GM12874 (cell line): Measurements from ENCODE around the gene TFCP2.

Source experiments
- CTCF ChIP-seq: IDR thresholded peaks from 2 replicates; pipeline ENCODE4 v1.5.1; 2011; ENCODE audit warnings: low read depth, mild to moderate bottlenecking, control low read depth, low read length, moderate library complexity; ENCODE audit not compliant: insufficient read depth

TFCP2 gene

DNA sequence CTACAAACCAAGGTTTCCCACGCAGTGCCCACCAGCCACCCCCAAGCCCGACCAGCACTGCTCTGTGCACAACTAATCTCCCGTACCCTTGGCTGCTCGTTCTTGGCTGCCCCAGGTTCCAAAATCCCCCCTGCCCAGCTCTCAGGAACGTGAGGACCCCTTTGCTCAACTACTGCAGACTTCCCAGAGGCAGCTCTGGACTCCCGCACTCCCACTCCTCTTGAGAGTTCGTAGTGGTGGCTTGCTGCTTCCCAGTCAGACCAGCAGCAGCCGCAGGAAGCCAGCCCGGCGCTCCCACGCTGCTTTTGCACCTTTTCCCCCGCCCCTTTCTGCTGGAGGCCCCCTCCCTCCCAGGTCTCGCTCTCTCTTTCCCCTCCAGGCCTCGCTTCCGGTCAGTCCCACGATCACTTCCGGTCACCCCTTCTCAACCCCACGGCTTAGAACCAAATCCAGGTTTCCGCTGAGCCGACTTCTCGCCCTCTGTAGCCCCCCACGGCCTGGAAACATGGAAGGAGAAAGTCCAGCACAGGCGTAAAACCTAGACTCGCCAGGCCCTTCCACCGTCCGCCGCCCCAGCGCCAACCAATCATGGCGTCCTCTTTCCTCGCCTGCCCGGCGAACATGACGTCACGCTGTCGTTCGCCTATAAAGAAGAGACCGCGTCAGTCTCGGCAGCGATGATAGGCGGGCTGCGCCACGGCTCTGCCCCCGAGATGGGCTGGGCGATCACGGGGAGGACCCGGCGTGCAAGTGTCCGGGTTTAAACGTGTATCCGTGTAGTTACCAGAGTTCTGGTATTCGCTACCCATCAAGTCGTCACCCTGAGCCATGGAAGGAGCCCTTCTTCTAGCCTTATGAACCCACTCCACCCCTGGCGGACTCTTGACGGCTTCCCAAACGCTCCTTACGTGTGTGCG is at the start of gene TFCP2:
Gene TFCP2 (minus strand): TSS at position 621 of the 917 bp plus-strand sequence. CDS start 713 bp downstream, outside the sequence.
- no peak for TF ChIP-seq CTCF

GRCh38 chr12:51222461-51222860 is 49.5 kb upstream of the TFCP2 start:
- no peak for TF ChIP-seq CTCF

DNA sequence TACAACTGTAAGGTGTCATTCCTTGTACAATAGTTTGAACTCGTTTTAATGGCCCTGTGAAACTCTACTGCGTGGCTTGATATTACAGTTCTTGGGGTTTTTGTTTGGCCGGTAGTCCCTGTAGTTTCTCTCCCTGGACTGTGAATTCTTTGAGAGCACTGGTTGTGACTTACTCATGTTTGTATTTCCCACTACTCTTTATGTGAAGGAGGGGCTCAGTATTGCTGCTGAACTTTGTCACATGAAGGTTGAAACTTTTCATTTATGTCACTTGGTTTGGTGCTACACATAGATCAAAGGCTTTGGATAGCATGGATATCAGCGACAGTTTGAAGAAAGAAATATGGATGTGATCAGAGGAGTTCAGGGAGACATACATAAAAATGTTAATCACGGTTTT is 46.4 kb upstream of the TFCP2 start:
- no peak for TF ChIP-seq CTCF

- TF ChIP-seq CTCF: no peak
Observed at GRCh38 chr12:51218607-51219161, 45.7 kb upstream of the TFCP2 start.

DNA sequence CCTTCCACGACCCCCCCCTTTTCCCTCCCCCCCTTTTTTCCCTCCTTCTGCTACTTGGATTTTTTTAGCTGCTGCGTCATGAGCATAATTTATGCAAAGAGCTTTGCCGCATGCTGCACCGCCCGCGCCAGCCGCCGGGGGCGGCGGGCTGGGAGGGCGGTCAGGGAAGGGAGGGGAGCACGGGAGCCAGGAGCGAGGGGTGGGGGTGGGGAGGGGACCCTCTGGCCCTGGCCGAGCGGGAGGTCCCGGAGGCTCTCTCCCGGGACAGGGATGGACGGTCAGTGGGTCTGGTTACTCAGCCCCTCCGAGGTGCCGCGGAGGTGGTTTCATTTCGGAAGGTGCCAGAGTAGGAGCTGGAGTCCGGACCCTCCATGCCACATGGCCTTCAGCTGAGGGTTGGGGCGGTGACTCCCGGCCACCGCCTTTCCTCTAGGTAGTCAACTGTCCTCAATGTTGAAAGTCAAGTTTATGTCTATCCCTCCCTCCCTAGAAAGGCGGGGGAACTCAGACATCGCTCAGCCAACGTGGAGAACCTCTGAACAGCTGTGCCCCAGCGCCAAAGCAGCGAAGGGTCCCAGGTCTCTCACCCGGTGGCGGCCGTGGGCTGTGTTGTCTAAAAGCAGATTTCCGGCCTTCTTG is 45.2 kb upstream of the TFCP2 start, which contains the start of gene POU6F1:
Gene POU6F1 (minus strand): TSS at position 95 of the 639 bp plus-strand sequence. CDS start 11,226 bp downstream, outside the sequence.
- TF ChIP-seq CTCF: peak; percentile 79

DNA sequence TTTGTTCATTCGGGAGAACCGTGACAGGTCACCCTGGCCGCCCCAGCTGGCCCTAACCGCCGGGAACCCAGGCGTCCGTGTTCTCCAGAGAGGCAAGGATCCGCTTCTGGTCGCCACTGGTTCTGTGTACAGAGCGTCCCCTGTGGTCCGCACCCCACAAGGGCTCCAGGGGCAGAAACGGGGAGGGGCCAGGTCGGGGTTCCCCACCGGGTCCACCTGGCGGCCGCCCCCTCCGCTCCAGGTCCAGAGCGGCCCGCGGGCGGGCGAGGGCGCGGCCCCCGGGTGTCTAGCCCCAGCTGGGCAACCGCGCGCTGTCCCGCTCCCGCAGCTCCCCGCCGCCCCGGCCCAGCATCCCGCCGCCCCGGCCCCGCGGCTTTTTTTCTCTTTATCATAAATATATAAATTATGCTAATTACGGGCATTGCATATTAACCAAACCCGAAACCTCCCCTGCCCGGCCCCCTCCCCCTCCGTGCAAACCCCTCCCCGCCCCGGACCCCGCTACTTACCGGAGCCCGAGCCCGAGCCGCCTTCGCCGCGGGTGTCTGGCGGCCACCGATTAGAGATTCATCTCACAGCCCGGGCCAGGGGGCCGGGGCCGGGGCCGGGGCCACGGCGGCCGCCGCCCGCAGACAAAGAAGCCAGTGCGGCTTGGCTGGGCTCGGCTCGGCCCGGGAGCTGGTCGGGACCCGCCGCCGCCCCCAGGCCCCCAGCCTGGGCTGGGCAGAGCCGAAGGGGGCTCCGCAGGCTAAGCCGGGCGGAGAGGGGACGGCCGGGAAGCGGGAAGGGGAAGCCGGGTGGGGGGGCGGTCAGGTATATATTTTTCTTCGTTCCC is 44.4 kb upstream of the TFCP2 start:
- TF ChIP-seq CTCF: peak; percentile 52
